Mesothelial cell of epicardium (in vitro differentiated cells): ENCODE measurements around the gene CRAMP1. TPM values are rescaled to one million over a fixed set of nuclear protein-coding genes. Genes with fewer than 3 reads are reported as not detected.

Source experiments
- DNase-seq, 2 experiments: peaks; one replicate each; pipeline ENCODE4 v3.0.0; 2021; ENCODE audit warnings: low spot score in 2 of 2; ENCODE audit not compliant: unreplicated experiment in 2 of 2
- H3K27ac Mint-ChIP-seq: 2 replicates; pipeline ENCODE4 v1.8.0; 2021; ENCODE audit warnings: mixed read lengths
- H3K27me3 Mint-ChIP-seq: 2 replicates; pipeline ENCODE4 v1.8.0; 2021; ENCODE audit warnings: low read depth, mixed read lengths
- H3K36me3 Mint-ChIP-seq: 2 replicates; pipeline ENCODE4 v1.8.0; 2021; ENCODE audit warnings: mixed read lengths
- H3K4me1 Mint-ChIP-seq: 2 replicates; pipeline ENCODE4 v1.8.0; 2021; ENCODE audit warnings: mixed read lengths
- H3K4me3 Mint-ChIP-seq: 2 replicates; pipeline ENCODE4 v1.8.0; 2021; ENCODE audit warnings: mild to moderate bottlenecking, moderate library complexity, mixed read lengths
- H3K9me3 Mint-ChIP-seq: 2 replicates; pipeline ENCODE4 v1.8.0; 2021; ENCODE audit warnings: mixed read lengths
- total RNA-seq: library from RNA; stranded (reverse); gene quantifications from 3 replicates; pipeline ENCODE4 v1.2.1, GENCODE V29; 2021
- TF ChIP-seq, protein P1 (sequence below): fragments of 200-600 bp; sonication (generic); IDR thresholded peaks from one replicate; pipeline ENCODE4 v1.5.0; 2021; ENCODE audit warnings: antibody characterized with exemption; ENCODE audit not compliant: unreplicated experiment

Gene CRAMP1
- total RNA-seq, 1 donor from 2014 or later: 44.8 TPM

DNA sequence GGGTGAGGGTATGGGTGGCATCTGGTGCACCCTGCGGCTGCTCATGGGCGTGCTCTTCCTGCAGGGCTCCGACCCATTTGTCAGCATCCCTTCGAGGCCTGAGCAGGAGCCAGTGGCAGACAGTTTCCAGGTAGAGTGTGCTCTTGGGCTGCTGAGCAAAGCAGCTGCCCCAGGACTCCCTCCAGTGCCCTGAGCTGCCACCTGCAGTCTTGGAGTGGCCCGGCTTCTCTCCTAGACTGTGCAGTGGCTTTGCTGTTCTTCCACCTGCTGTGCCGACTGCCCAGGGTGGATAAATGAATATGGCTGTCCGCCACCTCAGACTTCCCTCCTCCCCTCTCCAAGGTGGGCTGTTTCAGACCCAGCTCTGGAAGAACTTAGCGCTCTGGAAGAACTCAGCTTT, 55.1 kb downstream of the CRAMP1 start:
- Mint-ChIP-seq H3K4me3 (no peak overlapping the region), H3K4me1 (no peaks in the 10 kb centered on the region), H3K9me3 (no peaks in the 10 kb centered on the region), H3K36me3 (peaks cover 42% of the 10 kb centered on the region), H3K27me3 (no peaks in the 10 kb centered on the region), H3K27ac (no peak overlapping the region)
- DNase-seq: no peak
- TF ChIP-seq, protein P1, sequence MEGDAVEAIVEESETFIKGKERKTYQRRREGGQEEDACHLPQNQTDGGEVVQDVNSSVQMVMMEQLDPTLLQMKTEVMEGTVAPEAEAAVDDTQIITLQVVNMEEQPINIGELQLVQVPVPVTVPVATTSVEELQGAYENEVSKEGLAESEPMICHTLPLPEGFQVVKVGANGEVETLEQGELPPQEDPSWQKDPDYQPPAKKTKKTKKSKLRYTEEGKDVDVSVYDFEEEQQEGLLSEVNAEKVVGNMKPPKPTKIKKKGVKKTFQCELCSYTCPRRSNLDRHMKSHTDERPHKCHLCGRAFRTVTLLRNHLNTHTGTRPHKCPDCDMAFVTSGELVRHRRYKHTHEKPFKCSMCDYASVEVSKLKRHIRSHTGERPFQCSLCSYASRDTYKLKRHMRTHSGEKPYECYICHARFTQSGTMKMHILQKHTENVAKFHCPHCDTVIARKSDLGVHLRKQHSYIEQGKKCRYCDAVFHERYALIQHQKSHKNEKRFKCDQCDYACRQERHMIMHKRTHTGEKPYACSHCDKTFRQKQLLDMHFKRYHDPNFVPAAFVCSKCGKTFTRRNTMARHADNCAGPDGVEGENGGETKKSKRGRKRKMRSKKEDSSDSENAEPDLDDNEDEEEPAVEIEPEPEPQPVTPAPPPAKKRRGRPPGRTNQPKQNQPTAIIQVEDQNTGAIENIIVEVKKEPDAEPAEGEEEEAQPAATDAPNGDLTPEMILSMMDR: no peak

DNA sequence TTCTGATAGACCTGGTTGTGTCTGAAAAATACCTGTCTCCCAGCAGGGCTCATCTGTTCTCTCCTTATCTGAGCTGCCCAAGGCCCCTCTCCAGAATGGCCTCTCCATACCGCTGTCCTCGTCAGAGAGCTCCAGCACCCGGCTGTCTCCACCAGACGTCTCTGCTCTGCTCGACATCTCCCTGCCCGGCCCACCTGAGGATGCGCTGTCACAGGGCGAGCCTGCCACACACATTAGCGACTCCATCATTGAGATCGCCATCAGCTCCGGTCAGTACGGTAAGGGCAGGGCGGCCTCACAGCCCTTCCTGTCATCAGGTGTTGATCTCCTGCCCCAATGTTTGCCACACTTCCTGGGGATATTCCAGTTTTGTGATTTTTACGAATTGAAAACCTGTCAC, 55.8 kb downstream of the CRAMP1 start:
- Mint-ChIP-seq H3K27me3 (no peaks in the 10 kb centered on the region), H3K36me3 (peaks cover 40% of the 10 kb centered on the region), H3K4me1 (no peaks in the 10 kb centered on the region), H3K27ac (no peak overlapping the region), H3K9me3 (no peaks in the 10 kb centered on the region), H3K4me3 (no peak overlapping the region)
- DNase-seq: no peak
- TF ChIP-seq, protein P1: no peak

DNA sequence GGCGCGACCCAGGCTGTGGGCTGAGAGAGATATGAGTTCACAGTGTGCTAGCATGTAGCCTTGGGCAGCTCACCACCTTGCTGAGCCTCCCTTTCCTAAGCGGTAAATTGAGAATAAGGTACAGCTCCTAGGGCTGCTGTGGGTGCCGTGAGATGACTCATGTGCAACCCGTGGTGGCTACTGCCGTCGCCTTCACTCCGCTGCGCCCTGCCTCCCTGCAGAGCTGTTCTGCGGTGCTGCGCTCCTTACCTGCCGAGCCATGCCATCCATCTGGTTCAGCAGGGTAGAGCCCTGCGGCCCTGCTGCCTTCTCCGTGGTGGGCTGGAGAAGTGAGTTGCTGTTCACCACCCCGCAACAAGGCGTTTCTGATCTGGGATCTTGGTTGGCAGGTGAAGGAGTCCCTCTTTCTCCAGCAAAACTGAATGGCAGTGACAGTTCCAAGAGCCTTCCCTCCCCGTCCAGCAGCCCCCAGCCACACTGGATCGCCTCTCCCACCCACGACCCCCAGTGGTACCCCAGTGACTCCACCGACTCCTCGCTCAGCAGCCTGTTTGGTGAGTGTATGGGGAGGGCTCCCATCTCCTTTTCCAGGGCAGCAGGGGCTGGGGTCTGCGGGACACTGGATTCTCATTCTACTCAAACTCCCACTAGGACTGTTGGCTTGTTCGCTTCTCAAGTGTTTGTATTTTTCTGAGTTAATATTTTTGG, 56.6 kb downstream of the CRAMP1 start:
- DNase-seq: no peak
- no peaks in the 10 kb centered on the region for H3K4me1 Mint-ChIP-seq
- H3K9me3 Mint-ChIP-seq: no peaks in the 10 kb centered on the region
- peaks cover 40% of the 10 kb centered on the region for H3K36me3 Mint-ChIP-seq
- H3K27ac Mint-ChIP-seq: no peak overlapping the region
- TF ChIP-seq, protein P1: no peak
- no peaks in the 10 kb centered on the region for H3K27me3 Mint-ChIP-seq
- no peak overlapping the region for H3K4me3 Mint-ChIP-seq

DNA sequence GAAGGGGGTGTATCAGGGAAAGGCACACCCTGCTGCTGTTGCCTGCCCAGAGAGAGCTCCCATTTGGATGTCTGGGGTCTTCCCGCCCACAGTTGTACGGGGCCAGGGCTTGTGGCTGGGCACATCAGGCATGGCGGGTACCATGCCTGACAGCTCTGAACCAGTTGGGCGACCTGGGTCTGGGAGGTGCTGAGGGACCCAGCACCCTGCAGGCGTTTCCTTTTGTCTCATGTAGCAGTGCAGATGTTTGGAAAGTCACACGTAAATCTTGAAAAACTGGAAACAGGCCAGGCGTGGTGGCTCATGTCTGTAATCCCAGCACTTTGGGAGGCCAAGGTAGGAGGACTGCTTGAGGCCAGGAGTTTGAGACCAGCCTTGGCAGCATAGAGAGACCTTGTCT, 57.5 kb downstream of the CRAMP1 start:
- H3K36me3 Mint-ChIP-seq: peaks cover 41% of the 10 kb centered on the region
- no peak overlapping the region for H3K27ac Mint-ChIP-seq
- no peak overlapping the region for H3K4me3 Mint-ChIP-seq
- DNase-seq: no peak
- no peaks in the 10 kb centered on the region for H3K4me1 Mint-ChIP-seq
- TF ChIP-seq, protein P1: no peak
- H3K9me3 Mint-ChIP-seq: no peaks in the 10 kb centered on the region
- no peaks in the 10 kb centered on the region for H3K27me3 Mint-ChIP-seq

DNA sequence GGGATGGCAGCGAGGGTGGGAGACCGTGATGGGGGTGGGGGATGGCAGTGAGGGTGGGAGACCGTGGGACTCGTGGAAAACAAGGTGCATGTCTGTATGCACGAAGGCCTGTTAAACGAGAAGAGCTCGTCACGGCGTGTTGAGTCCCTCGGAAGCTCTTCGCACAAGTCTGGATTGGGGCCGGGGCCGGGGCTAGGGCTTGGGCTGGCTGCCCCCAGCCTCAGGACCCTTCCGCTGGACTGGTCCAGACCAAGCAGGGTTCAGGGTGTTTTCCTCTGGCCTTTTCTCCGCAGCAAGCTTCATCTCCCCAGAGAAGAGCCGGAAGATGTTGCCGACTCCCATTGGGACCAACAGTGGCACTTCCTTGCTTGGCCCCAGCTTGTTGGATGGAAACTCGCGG, 58.2 kb downstream of the CRAMP1 start:
- no peaks in the 10 kb centered on the region for H3K9me3 Mint-ChIP-seq
- TF ChIP-seq, protein P1: no peak
- H3K36me3 Mint-ChIP-seq: peaks cover 41% of the 10 kb centered on the region
- no peak overlapping the region for H3K4me3 Mint-ChIP-seq
- no peak for DNase-seq
- H3K27ac Mint-ChIP-seq: no peak overlapping the region
- no peaks in the 10 kb centered on the region for H3K27me3 Mint-ChIP-seq
- H3K4me1 Mint-ChIP-seq: no peaks in the 10 kb centered on the region
